Nasal cavity respiratory epithelium epithelial cell of viscerocranial mucosa (primary cell): ENCODE data around the gene CAMK2D. TPM values are rescaled to one million over a fixed set of nuclear protein-coding genes. Genes with fewer than 3 reads are reported as not detected.

Source experiments
- total RNA-seq: library from RNA; depleted of rRNA; stranded (reverse); fragments of >200 nt; gene quantifications from 2 replicates; pipeline ENCODE4 v1.2.3, GENCODE V29; 2014

The CAMK2D gene
- total RNA-seq, result 61.4 and 70.1 TPM in 2 replicates

DNA sequence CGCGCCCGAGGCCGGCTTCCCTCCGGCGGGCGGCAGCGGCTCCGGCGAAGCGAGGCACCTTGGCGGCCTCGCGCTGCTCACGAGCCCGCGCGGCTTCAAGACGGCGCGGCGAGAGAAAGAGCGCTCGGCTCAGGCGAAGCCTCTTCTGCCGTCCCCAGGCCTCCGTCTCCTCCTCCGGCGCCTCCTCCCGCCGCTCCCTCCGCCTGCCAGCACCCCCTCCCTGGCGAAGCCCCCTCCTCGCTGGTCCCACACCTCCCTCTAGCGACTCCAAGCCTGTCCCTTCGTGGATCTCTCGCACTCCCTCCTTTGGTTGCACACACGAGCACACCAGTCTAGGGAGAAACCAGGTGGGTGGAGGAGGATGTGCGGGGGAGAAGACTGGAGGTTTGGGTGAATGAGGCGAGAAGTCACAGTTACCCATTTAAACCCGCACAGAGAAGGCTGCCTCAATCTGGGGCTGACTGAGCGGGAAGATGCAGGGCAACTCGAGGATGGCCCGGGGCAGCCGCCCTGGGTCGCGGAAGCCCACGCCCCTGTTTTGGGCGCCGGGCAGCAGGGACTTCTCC, at the start of gene CAMK2D:
TSS of gene CAMK2D (minus strand) at position 119 of the 566 bp plus-strand sequence. CDS start 670 bp downstream, outside the sequence.

Other genes starting within 250 kb of the CAMK2D start
- 22.2 and 31.0 TPM in 2 replicates for gene ARSJ, start 217.9 kb upstream of the CAMK2D start, total RNA-seq